GM10266 (cell line): ENCODE data around the gene TEX51.

Source experiments
- DNase-seq: peaks from one replicate; pipeline ENCODE4 v3.0.0; 2012; ENCODE audit errors: extremely low spot score
- TF ChIP-seq, protein P1 (sequence below): IDR thresholded peaks from 2 replicates; pipeline ENCODE4 v1.5.1; 2012; ENCODE audit warnings: mild to moderate bottlenecking, low read depth; ENCODE audit not compliant: control insufficient read depth, insufficient read depth; ENCODE audit errors: missing control alignments

TEX51 gene

DNA sequence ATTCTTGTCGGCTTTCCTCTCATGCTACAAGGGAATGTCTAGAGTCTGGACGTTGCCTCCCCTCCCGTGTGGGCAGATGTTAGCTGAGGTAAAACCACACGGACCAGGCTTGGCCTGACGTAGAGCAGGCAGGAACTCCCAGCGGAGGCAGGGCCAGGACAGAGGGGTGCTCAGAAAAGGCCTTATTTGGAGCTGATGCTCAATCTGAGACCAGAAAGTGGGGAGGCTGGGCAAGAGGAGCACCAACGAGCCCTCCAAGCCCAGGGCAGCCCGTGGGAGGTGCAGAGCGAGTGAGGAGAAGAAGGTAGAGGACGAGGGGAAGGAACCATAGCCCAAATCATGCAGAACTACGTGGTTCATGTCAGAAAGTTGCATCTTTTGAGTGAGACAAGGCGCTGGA is 9.0 kb downstream of the TEX51 start:
- no peak for DNase-seq
- TF ChIP-seq, protein P1, sequence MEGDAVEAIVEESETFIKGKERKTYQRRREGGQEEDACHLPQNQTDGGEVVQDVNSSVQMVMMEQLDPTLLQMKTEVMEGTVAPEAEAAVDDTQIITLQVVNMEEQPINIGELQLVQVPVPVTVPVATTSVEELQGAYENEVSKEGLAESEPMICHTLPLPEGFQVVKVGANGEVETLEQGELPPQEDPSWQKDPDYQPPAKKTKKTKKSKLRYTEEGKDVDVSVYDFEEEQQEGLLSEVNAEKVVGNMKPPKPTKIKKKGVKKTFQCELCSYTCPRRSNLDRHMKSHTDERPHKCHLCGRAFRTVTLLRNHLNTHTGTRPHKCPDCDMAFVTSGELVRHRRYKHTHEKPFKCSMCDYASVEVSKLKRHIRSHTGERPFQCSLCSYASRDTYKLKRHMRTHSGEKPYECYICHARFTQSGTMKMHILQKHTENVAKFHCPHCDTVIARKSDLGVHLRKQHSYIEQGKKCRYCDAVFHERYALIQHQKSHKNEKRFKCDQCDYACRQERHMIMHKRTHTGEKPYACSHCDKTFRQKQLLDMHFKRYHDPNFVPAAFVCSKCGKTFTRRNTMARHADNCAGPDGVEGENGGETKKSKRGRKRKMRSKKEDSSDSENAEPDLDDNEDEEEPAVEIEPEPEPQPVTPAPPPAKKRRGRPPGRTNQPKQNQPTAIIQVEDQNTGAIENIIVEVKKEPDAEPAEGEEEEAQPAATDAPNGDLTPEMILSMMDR, result no peak

DNA sequence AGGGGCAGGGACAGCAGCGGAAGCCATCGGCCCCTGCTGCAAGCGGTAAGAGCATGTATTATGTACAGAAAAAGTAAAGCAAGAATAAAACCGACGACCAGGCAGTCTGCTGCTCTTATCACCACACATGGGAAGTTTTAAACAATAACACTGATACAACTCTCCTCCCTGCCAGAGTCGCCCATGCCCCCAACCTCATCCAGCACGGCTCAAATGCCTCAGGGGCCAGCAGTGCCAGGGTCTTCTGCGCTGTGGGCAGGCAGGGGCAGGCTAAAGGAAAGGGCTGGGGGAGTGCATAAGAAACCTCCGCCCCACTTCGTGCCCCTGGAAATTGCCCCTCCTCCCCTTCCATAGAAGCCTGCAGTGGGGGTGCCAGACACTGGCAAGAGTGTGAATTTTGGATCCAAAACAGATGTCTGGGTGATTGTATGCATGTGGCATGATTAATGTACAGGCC is 10.1 kb downstream of the TEX51 start:
- no peak for DNase-seq
- TF ChIP-seq, protein P1, result no peak

GRCh38 chr2:126909366-126909765 is 10.7 kb downstream of the TEX51 start:
- TF ChIP-seq, protein P1, result no peak
- no peak for DNase-seq

DNA sequence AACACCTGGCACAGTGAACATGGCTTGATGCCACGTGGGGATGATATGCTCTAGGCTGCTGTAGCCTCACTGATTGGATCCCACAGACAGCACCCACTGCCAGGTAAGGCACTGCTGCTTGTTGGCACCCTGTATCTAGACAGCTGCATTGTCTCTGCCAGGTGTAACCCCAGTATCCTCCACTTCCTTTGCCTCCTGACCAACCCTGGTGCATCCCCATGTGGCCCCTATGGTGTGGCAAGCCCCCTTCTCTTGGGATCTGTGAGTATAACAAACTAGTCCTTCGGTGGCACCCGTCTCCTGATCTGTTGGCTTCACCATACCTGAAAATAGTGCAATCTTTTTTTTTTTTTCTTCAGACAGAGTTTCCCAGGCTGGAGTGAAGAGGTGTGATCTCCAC is 11.1 kb downstream of the TEX51 start:
- DNase-seq, result no peak
- TF ChIP-seq, protein P1, result no peak

- DNase-seq, result no peak
- TF ChIP-seq, protein P1, result no peak
Observed at GRCh38 chr2:126910637-126911036, 11.9 kb downstream of the TEX51 start.

GRCh38 chr2:126911111-126911796 is 12.6 kb downstream of the TEX51 start:
- DNase-seq, result no peak
- TF ChIP-seq, protein P1, result no peak

GRCh38 chr2:126912201-126912600 is 13.5 kb downstream of the TEX51 start:
- no peak for DNase-seq
- TF ChIP-seq, protein P1, result no peak
